ENCODE results near the gene SEMA6B.

Gene SEMA6B

DNA sequence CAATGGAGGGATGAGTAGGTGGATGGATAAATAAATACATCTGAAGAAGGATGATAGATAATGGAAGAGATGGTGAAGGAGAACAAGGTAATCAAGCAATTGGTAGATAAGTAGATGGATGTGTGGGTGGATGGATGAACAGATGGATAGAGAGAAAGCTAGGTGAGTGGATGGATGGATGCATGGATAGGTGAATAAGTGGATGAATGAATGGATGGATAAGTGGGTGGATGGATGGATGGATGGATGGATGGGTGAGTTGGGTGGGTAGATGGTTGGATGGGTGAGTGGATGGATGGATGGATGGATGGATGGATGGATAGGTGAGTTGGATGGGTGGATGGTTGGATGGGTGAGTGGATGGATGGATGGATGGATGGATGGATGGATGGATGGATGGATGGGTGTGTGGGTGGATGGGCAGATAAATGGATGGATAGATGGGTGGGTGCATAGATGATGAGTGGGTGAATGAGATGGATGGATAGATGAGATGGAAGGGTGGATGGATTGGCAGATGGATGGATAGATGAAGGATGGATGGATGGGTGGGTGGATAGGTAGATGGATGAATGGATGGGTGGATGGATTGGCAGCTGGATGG is 6.3 kb downstream of the SEMA6B start:
- H3K27me3 ChIP-seq (ENCODE audit: insufficient read depth, poor library complexity, severe bottlenecking): no peaks in the 10 kb centered on the region
- H3K36me3 ChIP-seq (ENCODE audit: low read depth): no peaks in the 10 kb centered on the region
- no peaks in the 10 kb centered on the region for H3K4me1 ChIP-seq (ENCODE audit: insufficient read depth, poor library complexity, severe bottlenecking)
- DNase-seq (ENCODE audit: low spot score): no peak
- TF ChIP-seq, protein P1, sequence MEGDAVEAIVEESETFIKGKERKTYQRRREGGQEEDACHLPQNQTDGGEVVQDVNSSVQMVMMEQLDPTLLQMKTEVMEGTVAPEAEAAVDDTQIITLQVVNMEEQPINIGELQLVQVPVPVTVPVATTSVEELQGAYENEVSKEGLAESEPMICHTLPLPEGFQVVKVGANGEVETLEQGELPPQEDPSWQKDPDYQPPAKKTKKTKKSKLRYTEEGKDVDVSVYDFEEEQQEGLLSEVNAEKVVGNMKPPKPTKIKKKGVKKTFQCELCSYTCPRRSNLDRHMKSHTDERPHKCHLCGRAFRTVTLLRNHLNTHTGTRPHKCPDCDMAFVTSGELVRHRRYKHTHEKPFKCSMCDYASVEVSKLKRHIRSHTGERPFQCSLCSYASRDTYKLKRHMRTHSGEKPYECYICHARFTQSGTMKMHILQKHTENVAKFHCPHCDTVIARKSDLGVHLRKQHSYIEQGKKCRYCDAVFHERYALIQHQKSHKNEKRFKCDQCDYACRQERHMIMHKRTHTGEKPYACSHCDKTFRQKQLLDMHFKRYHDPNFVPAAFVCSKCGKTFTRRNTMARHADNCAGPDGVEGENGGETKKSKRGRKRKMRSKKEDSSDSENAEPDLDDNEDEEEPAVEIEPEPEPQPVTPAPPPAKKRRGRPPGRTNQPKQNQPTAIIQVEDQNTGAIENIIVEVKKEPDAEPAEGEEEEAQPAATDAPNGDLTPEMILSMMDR (IDR thresholded peaks at IDR 0.05; ENCODE audit: poor library complexity, severe bottlenecking): no peak
- no peak overlapping the region for H3K4me3 ChIP-seq (ENCODE audit: severe bottlenecking)
- no peaks in the 10 kb centered on the region for H3K9me3 ChIP-seq (ENCODE audit: severe bottlenecking)
- ATAC-seq (ENCODE audit: low read depth): no peak
- no peak overlapping the region for H3K27ac ChIP-seq (ENCODE audit: poor library complexity, severe bottlenecking)

DNA sequence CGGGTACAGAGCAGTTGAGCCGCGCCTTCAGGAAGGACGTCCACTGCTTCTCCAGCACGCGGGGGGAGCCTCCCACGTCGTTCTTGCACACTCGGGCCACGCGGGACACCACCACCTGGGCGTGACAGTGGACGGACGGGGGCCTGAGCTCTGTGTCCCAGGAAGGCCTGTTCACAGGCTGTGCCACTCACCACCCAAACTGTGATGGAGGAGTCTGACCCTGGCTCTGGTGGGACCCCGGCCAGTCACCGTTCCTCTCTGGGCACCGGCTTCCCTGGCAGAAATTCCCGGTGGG is 7.0 kb downstream of the SEMA6B start:
- no peak for DNase-seq (ENCODE audit: low spot score)
- Histone ChIP-seq H3K9me3 (ENCODE audit: severe bottlenecking) (no peaks in the 10 kb centered on the region), H3K4me1 (ENCODE audit: insufficient read depth, poor library complexity, severe bottlenecking) (no peaks in the 10 kb centered on the region), H3K27ac (ENCODE audit: poor library complexity, severe bottlenecking) (no peak overlapping the region), H3K36me3 (ENCODE audit: low read depth) (no peaks in the 10 kb centered on the region), H3K27me3 (ENCODE audit: insufficient read depth, poor library complexity, severe bottlenecking) (no peaks in the 10 kb centered on the region), H3K4me3 (ENCODE audit: severe bottlenecking) (no peak overlapping the region)
- TF ChIP-seq, protein P1 (IDR thresholded peaks at IDR 0.05; ENCODE audit: poor library complexity, severe bottlenecking): no peak
- no peak for ATAC-seq (ENCODE audit: low read depth)

DNA sequence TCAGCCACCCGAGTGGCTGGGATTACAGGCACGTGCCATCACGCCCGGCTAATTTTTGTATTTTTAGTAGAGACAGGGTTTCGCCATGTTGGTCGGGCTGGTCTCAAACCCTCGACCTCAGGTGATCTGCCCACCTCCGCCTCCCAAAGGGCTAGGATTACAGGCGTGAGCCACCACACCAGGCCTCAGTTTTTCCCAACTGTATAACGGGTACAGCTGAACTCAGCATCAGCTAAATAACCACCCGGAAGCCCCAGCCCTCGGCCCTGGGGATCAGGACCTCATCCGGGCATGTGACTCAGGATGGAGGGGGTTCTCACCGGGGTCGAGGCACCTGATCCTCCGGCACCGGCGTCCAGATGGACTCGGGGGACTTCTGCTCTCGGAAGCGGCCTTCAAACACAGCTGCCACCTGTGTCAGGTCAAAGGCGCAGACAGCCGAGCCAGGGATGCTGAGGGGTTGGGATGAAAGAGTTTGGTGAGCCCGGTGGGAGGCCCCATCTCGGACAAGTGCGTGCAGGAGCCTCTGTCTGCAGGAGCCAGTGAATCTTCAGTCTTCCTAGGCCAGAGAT is 8.9 kb downstream of the SEMA6B start:
- TF ChIP-seq, protein P1 (IDR thresholded peaks at IDR 0.05; ENCODE audit: poor library complexity, severe bottlenecking): no peak
- Histone ChIP-seq H3K27me3 (ENCODE audit: insufficient read depth, poor library complexity, severe bottlenecking) (no peaks in the 10 kb centered on the region), H3K4me3 (ENCODE audit: severe bottlenecking) (no peak overlapping the region), H3K4me1 (ENCODE audit: insufficient read depth, poor library complexity, severe bottlenecking) (no peaks in the 10 kb centered on the region), H3K36me3 (ENCODE audit: low read depth) (no peaks in the 10 kb centered on the region), H3K27ac (ENCODE audit: poor library complexity, severe bottlenecking) (no peak overlapping the region), H3K9me3 (ENCODE audit: severe bottlenecking) (no peaks in the 10 kb centered on the region)
- DNase-seq (ENCODE audit: low spot score): no peak
- ATAC-seq (ENCODE audit: low read depth): no peak

DNA sequence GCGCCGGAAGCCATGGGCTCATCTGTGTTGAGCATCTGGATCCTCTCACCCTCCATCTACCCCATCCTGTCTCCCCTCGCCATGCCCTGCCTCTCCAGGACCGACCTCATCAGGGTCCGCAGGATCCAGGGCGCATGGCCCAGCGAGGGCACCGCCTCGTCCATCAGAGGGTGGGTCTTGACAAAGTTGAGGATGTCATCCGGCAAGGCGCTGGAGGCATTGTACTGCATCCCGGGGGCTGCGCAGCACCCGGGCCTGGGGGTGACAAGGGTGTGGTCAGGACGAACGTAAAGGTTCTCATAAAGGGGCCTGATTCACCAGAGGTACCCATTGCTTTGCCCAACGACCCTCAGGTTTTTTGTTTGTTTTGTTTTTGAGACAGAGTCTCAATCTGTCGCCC is 9.5 kb downstream of the SEMA6B start:
- no peaks in the 10 kb centered on the region for H3K27me3 ChIP-seq (ENCODE audit: insufficient read depth, poor library complexity, severe bottlenecking)
- ATAC-seq (ENCODE audit: low read depth) (no peak), DNase-seq (ENCODE audit: low spot score) (no peak)
- H3K36me3 ChIP-seq (ENCODE audit: low read depth): no peaks in the 10 kb centered on the region
- TF ChIP-seq, protein P1 (IDR thresholded peaks at IDR 0.05; ENCODE audit: poor library complexity, severe bottlenecking): no peak
- no peaks in the 10 kb centered on the region for H3K9me3 ChIP-seq (ENCODE audit: severe bottlenecking)
- no peaks in the 10 kb centered on the region for H3K4me1 ChIP-seq (ENCODE audit: insufficient read depth, poor library complexity, severe bottlenecking)
- H3K27ac ChIP-seq (ENCODE audit: poor library complexity, severe bottlenecking): no peak overlapping the region
- H3K4me3 ChIP-seq (ENCODE audit: severe bottlenecking): no peak overlapping the region

DNA sequence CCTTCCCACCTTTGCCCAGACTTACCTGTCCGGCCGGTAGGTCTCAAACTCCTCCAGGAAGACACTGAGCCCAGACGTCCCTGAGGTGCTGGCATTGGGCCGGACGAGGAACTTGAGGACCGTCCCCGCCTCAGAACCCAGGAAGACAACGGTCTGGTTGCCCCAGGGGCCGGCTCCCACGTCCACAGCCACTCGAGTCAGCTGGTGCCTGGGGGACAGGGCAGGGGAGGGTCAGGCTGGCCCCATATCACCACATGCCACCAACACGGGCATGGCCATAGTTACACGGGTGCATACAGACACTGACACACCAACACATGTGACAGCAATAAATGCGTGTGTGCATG is 11.3 kb downstream of the SEMA6B start:
- ATAC-seq (ENCODE audit: low read depth) (no peak), DNase-seq (ENCODE audit: low spot score) (no peak)
- TF ChIP-seq, protein P1 (IDR thresholded peaks at IDR 0.05; ENCODE audit: poor library complexity, severe bottlenecking): no peak
- Histone ChIP-seq H3K27me3 (ENCODE audit: insufficient read depth, poor library complexity, severe bottlenecking) (no peaks in the 10 kb centered on the region), H3K9me3 (ENCODE audit: severe bottlenecking) (no peaks in the 10 kb centered on the region), H3K4me3 (ENCODE audit: severe bottlenecking) (no peak overlapping the region), H3K27ac (ENCODE audit: poor library complexity, severe bottlenecking) (no peak overlapping the region), H3K4me1 (ENCODE audit: insufficient read depth, poor library complexity, severe bottlenecking) (no peaks in the 10 kb centered on the region), H3K36me3 (ENCODE audit: low read depth) (no peaks in the 10 kb centered on the region)
